Mesenchymal stem cell (in vitro differentiated cells and primary cell): ENCODE measurements around the gene ULK3.

Experiments used
- DNase-seq: peaks from one replicate; pipeline ENCODE4 v3.0.0-alpha.2; 2013
- H2AFZ ChIP-seq: one replicate; pipeline ENCODE4 v1.6.1; 2013; ENCODE audit warnings: low read depth, mild to moderate bottlenecking, control low read depth, inconsistent platforms, low read length, moderate library complexity
- H2AK5ac ChIP-seq: 2 replicates; pipeline ENCODE4 v1.6.1; 2013; ENCODE audit warnings: low read length, moderate library complexity, mild to moderate bottlenecking, inconsistent platforms; ENCODE audit not compliant: severe bottlenecking
- H2BK120ac ChIP-seq: one replicate; pipeline ENCODE4 v1.6.1; 2013; ENCODE audit warnings: low read depth, mild to moderate bottlenecking, inconsistent platforms, low read length, moderate library complexity
- H2BK12ac ChIP-seq, 2 experiments: one replicate each; pipeline ENCODE4 v1.6.1; 2013; ENCODE audit warnings: inconsistent platforms in 2 of 2, low read length in 2 of 2, mild to moderate bottlenecking in 2 of 2, moderate library complexity in 2 of 2, control low read depth in 1 of 2
- H2BK15ac ChIP-seq: one replicate; pipeline ENCODE4 v1.6.1; 2013; ENCODE audit warnings: mild to moderate bottlenecking, low read depth, inconsistent platforms; ENCODE audit not compliant: poor library complexity, severe bottlenecking
- H2BK5ac ChIP-seq: 2 replicates; pipeline ENCODE4 v1.6.1; 2013; ENCODE audit warnings: low read depth, mild to moderate bottlenecking, low read length, control low read depth, inconsistent platforms; ENCODE audit not compliant: poor library complexity, severe bottlenecking
- H3K14ac ChIP-seq, 2 experiments: one replicate each; pipeline ENCODE4 v1.6.1; 2013; ENCODE audit warnings: inconsistent platforms in 2 of 2, low read length in 2 of 2, control low read depth in 1 of 2, mild to moderate bottlenecking in 1 of 2, moderate library complexity in 1 of 2
- H3K18ac ChIP-seq, 2 experiments: one replicate each; pipeline ENCODE4 v1.6.1; 2013; ENCODE audit warnings: inconsistent platforms in 2 of 2, low read length in 2 of 2, control low read depth in 1 of 2, low read depth in 1 of 2, mild to moderate bottlenecking in 1 of 2
- H3K23ac ChIP-seq, 2 experiments: one replicate each; pipeline ENCODE4 v1.6.1; 2013; ENCODE audit warnings: inconsistent platforms in 2 of 2, low read length in 2 of 2, mild to moderate bottlenecking in 2 of 2, moderate library complexity in 2 of 2, control low read depth in 1 of 2
- H3K27ac ChIP-seq: 2 replicates; pipeline ENCODE4 v1.5.1; 2013; ENCODE audit warnings: mild to moderate bottlenecking, moderate library complexity, low read length, control low read depth, inconsistent platforms; ENCODE audit not compliant: poor library complexity, severe bottlenecking
- H3K27me3 ChIP-seq, 2 experiments: 2 replicates each; pipeline versions ENCODE4 v1.6.1 to v1.7.0; 2013; ENCODE audit warnings: low read length in 2 of 2, mild to moderate bottlenecking in 2 of 2, moderate library complexity in 2 of 2, control low read depth in 1 of 2, inconsistent platforms in 1 of 2; ENCODE audit not compliant: control insufficient read depth in 1 of 2, insufficient read depth in 1 of 2
- H3K36me3 ChIP-seq, 2 experiments: 2 replicates each; pipeline versions ENCODE4 v1.6.1 to v1.7.0; 2013; ENCODE audit warnings: low read length in 2 of 2, control low read depth in 1 of 2, inconsistent platforms in 1 of 2, low read depth in 1 of 2, mild to moderate bottlenecking in 1 of 2; ENCODE audit not compliant: insufficient read depth in 2 of 2, control insufficient read depth in 1 of 2
- H3K4ac ChIP-seq, 2 experiments: one replicate each; pipeline ENCODE4 v1.6.1; 2013; ENCODE audit warnings: inconsistent platforms in 2 of 2, low read length in 2 of 2, mild to moderate bottlenecking in 2 of 2, moderate library complexity in 2 of 2, control low read depth in 1 of 2, low read depth in 1 of 2
- H3K4me1 ChIP-seq: 2 replicates; pipeline ENCODE4 v1.6.1; 2013; ENCODE audit warnings: low read depth, low read length, control low read depth; ENCODE audit not compliant: control insufficient read depth, insufficient read depth
- H3K4me2 ChIP-seq: 2 replicates; pipeline ENCODE4 v1.6.1; 2013; ENCODE audit warnings: low read length, mild to moderate bottlenecking, inconsistent platforms; ENCODE audit not compliant: poor library complexity, severe bottlenecking
- H3K4me3 ChIP-seq, 2 experiments: 2 replicates each; pipeline versions ENCODE4 v1.5.1 to v1.7.0; 2013; ENCODE audit warnings: low read length in 2 of 2, mild to moderate bottlenecking in 2 of 2, control low read depth in 1 of 2, low read depth in 1 of 2; ENCODE audit not compliant: insufficient read depth in 1 of 2
- H3K79me1 ChIP-seq: replicated peaks from 2 replicates; pipeline ENCODE4 v1.6.1; 2013; ENCODE audit warnings: mild to moderate bottlenecking, control low read depth, low read length, inconsistent platforms; ENCODE audit not compliant: poor library complexity, severe bottlenecking
- H3K9ac ChIP-seq: 2 replicates; pipeline ENCODE4 v1.7.0; 2013; ENCODE audit warnings: mild to moderate bottlenecking, low read length, moderate library complexity
- H3K9me3 ChIP-seq: 2 replicates; pipeline ENCODE4 v1.7.0; 2013; ENCODE audit warnings: mild to moderate bottlenecking, low read length; ENCODE audit not compliant: control insufficient read depth
- H4K8ac ChIP-seq: one replicate; pipeline ENCODE4 v1.6.1; 2013; ENCODE audit warnings: inconsistent platforms, mild to moderate bottlenecking, low read length, moderate library complexity
- H4K91ac ChIP-seq: one replicate; pipeline ENCODE4 v1.6.1; 2013; ENCODE audit warnings: mild to moderate bottlenecking, low read length, inconsistent platforms
- WGBS: methylation state at CpG from one replicate; pipeline ENCODE4 v1.1.7; 2013; ENCODE audit warnings: mixed read lengths; 5-methylcytosine and 5-hydroxymethylcytosine counted together

ULK3 gene

GRCh38 chr15:74795966-74796625, 46.9 kb downstream of the ULK3 start:
- no peak overlapping the region for H2AK5ac ChIP-seq
- no peak overlapping the region for H3K27ac ChIP-seq
- H3K23ac ChIP-seq, result no peak overlapping the region
- H3K4ac ChIP-seq, result no peak overlapping the region
- no peak overlapping the region for H2BK120ac ChIP-seq
- H2BK12ac ChIP-seq, result no peak overlapping the region
- H3K14ac ChIP-seq, result no peak overlapping the region
- H3K4me2 ChIP-seq, result no peak overlapping the region
- no peak overlapping the region for H2AFZ ChIP-seq
- no peak overlapping the region for H2BK5ac ChIP-seq
- H3K79me1 ChIP-seq, result peaks cover 42% of the 10 kb centered on the region
- no peak overlapping the region for H3K9ac ChIP-seq
- no peak overlapping the region for H3K18ac ChIP-seq
- H3K27me3 ChIP-seq, result no peaks in the 10 kb centered on the region
- peaks cover 48% of the 10 kb centered on the region for H3K4me1 ChIP-seq
- H2BK15ac ChIP-seq, result no peak overlapping the region
- H3K36me3 ChIP-seq, result peaks cover 27 to 45% of the 10 kb centered on the region in 2 experiments
- H4K91ac ChIP-seq, result no peak overlapping the region
- no peak overlapping the region for H3K4me3 ChIP-seq
- H4K8ac ChIP-seq, result no peak overlapping the region
- WGBS, result 95% methylated on average over 13 of the region's 14 CpGs
- H3K9me3 ChIP-seq, result no peaks in the 10 kb centered on the region
- DNase-seq, result no peak

- no peaks in the 10 kb centered on the region for H3K9me3 ChIP-seq
- no peak overlapping the region for H2BK12ac ChIP-seq
- H3K79me1 ChIP-seq, result peaks cover 39% of the 10 kb centered on the region
- H4K8ac ChIP-seq, result no peak overlapping the region
- H2AFZ ChIP-seq, result no peak overlapping the region
- H3K4me1 ChIP-seq, result peaks cover 47% of the 10 kb centered on the region
- H3K4me2 ChIP-seq, result no peak overlapping the region
- no peak overlapping the region for H3K4ac ChIP-seq
- H3K4me3 ChIP-seq, result no peak overlapping the region
- 98% methylated on average over 9 of the region's 9 CpGs for WGBS
- H2BK15ac ChIP-seq, result no peak overlapping the region
- no peak overlapping the region for H2AK5ac ChIP-seq
- H3K27me3 ChIP-seq, result no peaks in the 10 kb centered on the region
- no peak for DNase-seq
- H2BK120ac ChIP-seq, result no peak overlapping the region
- no peak overlapping the region for H2BK5ac ChIP-seq
- H3K23ac ChIP-seq, result no peak overlapping the region
- H4K91ac ChIP-seq, result no peak overlapping the region
- H3K27ac ChIP-seq, result no peak overlapping the region
- H3K18ac ChIP-seq, result no peak overlapping the region
- no peak overlapping the region for H3K14ac ChIP-seq
- peaks cover 18 to 34% of the 10 kb centered on the region in 2 experiments for H3K36me3 ChIP-seq
- H3K9ac ChIP-seq, result no peak overlapping the region
These were observed 48.0 kb downstream of the ULK3 start for GRCh38 chr15:74794970-74795349.

GRCh38 chr15:74794248-74794969, 48.5 kb downstream of the ULK3 start:
- H2BK12ac ChIP-seq, result no peak overlapping the region
- H3K4me1 ChIP-seq, result peaks cover 49% of the 10 kb centered on the region
- no peak overlapping the region for H2BK15ac ChIP-seq
- H2AFZ ChIP-seq, result no peak overlapping the region
- H2BK120ac ChIP-seq, result no peak overlapping the region
- no peak overlapping the region for H3K14ac ChIP-seq
- no peak overlapping the region for H2AK5ac ChIP-seq
- no peak overlapping the region for H3K4me3 ChIP-seq
- WGBS, result 95% methylated on average over 6 of the region's 9 CpGs
- no peaks in the 10 kb centered on the region for H3K27me3 ChIP-seq
- H3K9me3 ChIP-seq, result no peaks in the 10 kb centered on the region
- no peak overlapping the region for H2BK5ac ChIP-seq
- no peak overlapping the region for H4K8ac ChIP-seq
- H3K23ac ChIP-seq, result no peak overlapping the region
- H3K36me3 ChIP-seq, result peaks cover 13 to 29% of the 10 kb centered on the region in 2 experiments
- peaks cover 33% of the 10 kb centered on the region for H3K79me1 ChIP-seq
- no peak overlapping the region for H3K27ac ChIP-seq
- H3K4ac ChIP-seq, result no peak overlapping the region
- H4K91ac ChIP-seq, result no peak overlapping the region
- H3K4me2 ChIP-seq, result no peak overlapping the region
- no peak for DNase-seq
- no peak overlapping the region for H3K9ac ChIP-seq
- no peak overlapping the region for H3K18ac ChIP-seq

- Histone ChIP-seq H3K27ac (no peak overlapping the region), H2BK120ac (no peak overlapping the region), H3K4ac (peak overlapping the region in 1 of 2 experiments; percentile 6), H2AFZ (no peak overlapping the region), H4K91ac (no peak overlapping the region), H3K4me3 (no peak overlapping the region), H3K9ac (peak overlapping the region; percentile 35), H3K4me2 (no peak overlapping the region), H3K79me1 (peaks cover 28% of the 10 kb centered on the region), H3K36me3 (peaks cover 3 to 23% of the 10 kb centered on the region in 2 experiments), H2AK5ac (no peak overlapping the region), H2BK15ac (no peak overlapping the region), H2BK12ac (no peak overlapping the region), H2BK5ac (no peak overlapping the region), H3K14ac (peak overlapping the region in 1 of 2 experiments; percentile 81), H3K4me1 (peaks cover 54% of the 10 kb centered on the region), H3K18ac (no peak overlapping the region), H3K23ac (peak overlapping the region in 1 of 2 experiments; percentile 20), H4K8ac (no peak overlapping the region), H3K9me3 (no peaks in the 10 kb centered on the region), H3K27me3 (no peaks in the 10 kb centered on the region)
- DNase-seq, result peak; percentile 30
- 78% methylated on average over 12 of the region's 12 CpGs for WGBS
These were observed 49.6 kb downstream of the ULK3 start for GRCh38 chr15:74793135-74794028.
